Ishikawa (cell line): Measurements from ENCODE around the gene PROX2.
A peak's percentile ranks its signal among the peaks of the same experiment; 100 is the strongest.

Experiments
- CEBPB ChIP-seq: IDR thresholded peaks from 2 replicates; pipeline ENCODE4 v1.6.1; 2012
- CREB1 ChIP-seq: IDR thresholded peaks from 2 replicates; pipeline ENCODE4 v1.6.1; 2012; ENCODE audit warnings: low read depth
- EGR1 ChIP-seq: IDR thresholded peaks from 2 replicates; pipeline ENCODE4 v1.6.1; 2012
- EP300 ChIP-seq: IDR thresholded peaks from 2 replicates; pipeline ENCODE4 v1.6.1; 2012; ENCODE audit warnings: borderline replicate concordance
- FOXM1 ChIP-seq: IDR thresholded peaks from 2 replicates; pipeline ENCODE4 v1.6.1; 2012; ENCODE audit warnings: low read depth, borderline replicate concordance
- NFIC ChIP-seq: IDR thresholded peaks from 2 replicates; pipeline ENCODE4 v1.6.1; 2012
- RAD21 ChIP-seq: IDR thresholded peaks from 2 replicates; pipeline ENCODE4 v1.6.1; 2012; ENCODE audit warnings: low read depth
- TAF1 ChIP-seq: IDR thresholded peaks from 2 replicates; pipeline ENCODE4 v1.6.1; 2012; ENCODE audit warnings: low read depth, mild to moderate bottlenecking
- TCF12 ChIP-seq: IDR thresholded peaks from 2 replicates; pipeline ENCODE4 v1.6.1; 2012; ENCODE audit warnings: low read depth
- TEAD4 ChIP-seq: IDR thresholded peaks from 2 replicates; pipeline ENCODE4 v1.6.1; 2012
- YY1 ChIP-seq: IDR thresholded peaks from 2 replicates; pipeline ENCODE4 v1.6.1; 2012; ENCODE audit warnings: low read depth
- ZBTB7A ChIP-seq: IDR thresholded peaks from 2 replicates; pipeline ENCODE4 v1.6.1; 2012; ENCODE audit warnings: low read depth
- TF ChIP-seq, protein P1 (sequence below): IDR thresholded peaks from 2 replicates; pipeline ENCODE4 v1.6.1; 2012; ENCODE audit warnings: low read depth, mild to moderate bottlenecking
- TF ChIP-seq, protein P2 (sequence below): IDR thresholded peaks from 2 replicates; pipeline ENCODE4 v1.6.1; 2012
- TF ChIP-seq, protein P3 (sequence below): IDR thresholded peaks from 2 replicates; pipeline ENCODE4 v1.6.1; 2012

PROX2 gene

DNA sequence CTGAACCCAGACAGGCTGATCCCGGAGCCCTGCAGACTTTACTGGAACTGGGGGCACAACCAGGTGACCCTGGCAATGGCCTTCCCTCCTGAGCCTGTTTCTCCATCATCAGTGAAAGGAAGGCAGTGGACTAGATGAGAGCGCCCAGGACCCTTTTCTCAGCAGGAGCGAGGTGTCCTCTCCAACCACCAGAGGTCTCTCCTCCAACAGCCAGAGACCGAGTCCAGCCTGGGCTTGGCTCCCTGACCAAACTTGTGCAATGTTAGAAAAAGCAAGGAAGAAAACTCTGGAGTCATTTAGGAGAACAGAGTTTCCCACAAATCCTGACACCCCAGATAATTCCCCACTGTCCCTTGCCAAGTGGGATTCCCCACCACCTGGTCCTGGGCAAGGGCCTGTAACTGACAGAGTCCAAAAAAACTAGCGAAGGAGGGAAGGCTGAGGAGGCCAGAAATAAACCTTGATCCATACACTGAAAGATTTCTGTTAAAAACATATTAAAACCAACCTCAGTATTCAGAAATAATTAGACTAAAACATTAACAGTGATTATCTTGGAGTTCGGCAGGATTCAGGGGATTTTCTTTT is 38.1 kb upstream of the PROX2 start:
- no peak for TF ChIP-seq TCF12
- TF ChIP-seq RAD21, result peak; percentile 76

DNA sequence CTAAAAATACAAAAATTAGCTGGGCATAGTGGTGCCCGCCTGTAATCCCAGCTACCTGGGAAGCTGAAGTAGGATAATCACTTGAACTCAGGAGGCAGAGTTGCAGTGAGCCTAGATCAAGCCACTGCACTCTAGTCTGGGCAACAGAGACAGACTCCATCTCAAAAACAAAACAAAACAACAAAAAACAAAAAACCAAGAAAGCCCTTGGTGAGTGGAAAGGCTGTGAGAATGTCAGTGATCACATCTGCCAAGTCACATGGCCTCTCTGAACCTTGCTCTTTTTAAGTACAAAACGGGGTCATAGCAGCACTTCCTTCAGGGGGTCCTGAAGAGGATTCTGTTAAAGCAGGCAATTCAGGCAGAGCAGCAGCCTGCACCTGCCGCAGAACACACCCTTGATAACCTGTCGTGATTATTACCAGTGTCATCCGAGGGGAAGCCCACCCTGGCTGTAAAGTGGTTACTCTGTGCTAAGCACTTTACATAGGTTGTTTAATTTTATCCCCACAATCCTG is 37.5 kb upstream of the PROX2 start:
- TF ChIP-seq TEAD4, result no peak
- TF ChIP-seq NFIC, result no peak

DNA sequence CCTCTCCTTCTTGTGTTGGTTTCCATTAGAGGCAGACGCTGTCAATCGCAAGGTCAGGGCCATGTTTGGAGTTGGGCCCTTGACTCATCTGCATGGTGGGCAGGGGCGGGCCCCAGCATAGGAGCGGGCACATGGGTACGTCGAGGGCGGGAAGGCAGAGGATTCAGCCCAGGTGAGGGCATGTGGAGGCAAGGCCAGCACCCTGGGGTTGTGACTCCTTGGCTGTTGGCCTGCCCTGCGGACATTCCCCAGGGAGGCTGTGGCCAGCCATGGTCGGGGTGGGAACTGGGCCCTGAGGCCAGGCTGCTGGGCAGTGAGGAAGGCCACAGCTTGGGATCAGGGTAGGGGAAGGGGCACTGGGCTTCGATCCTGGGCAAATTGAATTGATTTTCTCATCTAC is 36.9 kb upstream of the PROX2 start:
- no peak for TF ChIP-seq FOXM1
- no peak for TF ChIP-seq TEAD4
- TF ChIP-seq ZBTB7A, result no peak

DNA sequence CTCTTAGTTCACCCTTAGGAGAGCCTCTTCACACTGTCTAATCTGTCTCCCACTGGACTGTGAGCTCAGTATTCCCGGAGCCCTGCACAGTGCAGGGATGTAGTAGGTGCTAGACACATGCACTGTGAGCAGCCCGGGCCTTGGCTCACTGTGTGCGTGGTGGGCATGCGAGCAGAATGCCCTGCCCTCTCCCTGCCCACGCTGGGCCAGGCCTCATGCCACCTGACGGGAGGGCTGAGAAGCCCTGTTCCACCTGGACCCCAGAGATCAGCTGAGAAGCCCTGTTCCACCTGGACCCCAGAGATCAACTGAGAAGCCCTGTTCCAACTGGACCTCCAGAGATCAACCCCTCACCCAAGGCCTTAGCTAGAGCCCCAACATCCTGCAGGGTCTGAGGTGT is 36.2 kb upstream of the PROX2 start:
- TF ChIP-seq EGR1, result no peak
- no peak for TF ChIP-seq TAF1
- TF ChIP-seq, protein P1, sequence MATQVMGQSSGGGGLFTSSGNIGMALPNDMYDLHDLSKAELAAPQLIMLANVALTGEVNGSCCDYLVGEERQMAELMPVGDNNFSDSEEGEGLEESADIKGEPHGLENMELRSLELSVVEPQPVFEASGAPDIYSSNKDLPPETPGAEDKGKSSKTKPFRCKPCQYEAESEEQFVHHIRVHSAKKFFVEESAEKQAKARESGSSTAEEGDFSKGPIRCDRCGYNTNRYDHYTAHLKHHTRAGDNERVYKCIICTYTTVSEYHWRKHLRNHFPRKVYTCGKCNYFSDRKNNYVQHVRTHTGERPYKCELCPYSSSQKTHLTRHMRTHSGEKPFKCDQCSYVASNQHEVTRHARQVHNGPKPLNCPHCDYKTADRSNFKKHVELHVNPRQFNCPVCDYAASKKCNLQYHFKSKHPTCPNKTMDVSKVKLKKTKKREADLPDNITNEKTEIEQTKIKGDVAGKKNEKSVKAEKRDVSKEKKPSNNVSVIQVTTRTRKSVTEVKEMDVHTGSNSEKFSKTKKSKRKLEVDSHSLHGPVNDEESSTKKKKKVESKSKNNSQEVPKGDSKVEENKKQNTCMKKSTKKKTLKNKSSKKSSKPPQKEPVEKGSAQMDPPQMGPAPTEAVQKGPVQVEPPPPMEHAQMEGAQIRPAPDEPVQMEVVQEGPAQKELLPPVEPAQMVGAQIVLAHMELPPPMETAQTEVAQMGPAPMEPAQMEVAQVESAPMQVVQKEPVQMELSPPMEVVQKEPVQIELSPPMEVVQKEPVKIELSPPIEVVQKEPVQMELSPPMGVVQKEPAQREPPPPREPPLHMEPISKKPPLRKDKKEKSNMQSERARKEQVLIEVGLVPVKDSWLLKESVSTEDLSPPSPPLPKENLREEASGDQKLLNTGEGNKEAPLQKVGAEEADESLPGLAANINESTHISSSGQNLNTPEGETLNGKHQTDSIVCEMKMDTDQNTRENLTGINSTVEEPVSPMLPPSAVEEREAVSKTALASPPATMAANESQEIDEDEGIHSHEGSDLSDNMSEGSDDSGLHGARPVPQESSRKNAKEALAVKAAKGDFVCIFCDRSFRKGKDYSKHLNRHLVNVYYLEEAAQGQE, result no peak
- TF ChIP-seq TEAD4, result no peak
- TF ChIP-seq YY1, result no peak
- no peak for TF ChIP-seq EP300
- no peak for TF ChIP-seq TCF12
- TF ChIP-seq ZBTB7A, result no peak

DNA sequence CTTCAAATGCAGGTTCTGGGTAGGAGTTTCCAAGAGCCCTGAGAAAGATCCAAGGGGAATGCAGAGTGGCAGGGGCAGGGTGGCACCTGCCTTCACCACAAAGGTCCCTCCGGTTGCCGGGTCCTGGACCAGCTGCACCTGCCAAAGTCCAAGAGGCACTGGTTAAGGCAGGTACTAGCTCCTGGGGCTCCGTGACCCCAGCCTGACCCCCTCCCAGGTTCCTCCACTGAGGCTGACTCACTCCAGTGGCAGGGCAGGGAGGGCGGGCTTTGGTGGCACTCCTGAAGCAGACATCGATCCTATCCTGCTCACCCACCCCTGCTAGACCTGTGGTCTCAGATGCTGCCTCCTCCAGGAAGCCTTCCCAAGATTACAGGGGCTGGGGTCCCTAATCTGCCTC is 35.8 kb upstream of the PROX2 start:
- TF ChIP-seq TEAD4, result no peak
- no peak for TF ChIP-seq FOXM1
- no peak for TF ChIP-seq RAD21

DNA sequence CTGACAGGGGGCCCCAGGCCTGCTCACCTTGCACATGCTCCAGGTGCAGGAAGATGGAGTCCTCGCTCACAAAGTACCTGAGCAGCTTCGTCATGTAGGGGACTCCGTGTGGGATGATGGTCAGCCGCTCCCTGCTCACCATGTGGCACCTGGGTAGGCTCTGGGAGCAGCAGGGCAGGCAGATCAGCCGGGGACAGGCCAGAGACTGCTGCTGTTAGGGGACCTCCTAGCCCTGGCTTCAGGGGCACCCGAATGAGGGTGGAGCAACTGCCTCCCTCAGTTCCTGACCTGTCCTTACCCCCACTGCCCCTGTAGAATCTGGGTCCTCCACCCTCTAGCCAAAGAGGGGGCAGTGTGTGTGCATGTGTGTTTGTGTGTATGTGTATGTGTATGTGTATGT is 35.3 kb upstream of the PROX2 start:
- TF ChIP-seq EP300, result no peak
- TF ChIP-seq TCF12, result no peak
- no peak for TF ChIP-seq TAF1
- TF ChIP-seq ZBTB7A, result no peak

DNA sequence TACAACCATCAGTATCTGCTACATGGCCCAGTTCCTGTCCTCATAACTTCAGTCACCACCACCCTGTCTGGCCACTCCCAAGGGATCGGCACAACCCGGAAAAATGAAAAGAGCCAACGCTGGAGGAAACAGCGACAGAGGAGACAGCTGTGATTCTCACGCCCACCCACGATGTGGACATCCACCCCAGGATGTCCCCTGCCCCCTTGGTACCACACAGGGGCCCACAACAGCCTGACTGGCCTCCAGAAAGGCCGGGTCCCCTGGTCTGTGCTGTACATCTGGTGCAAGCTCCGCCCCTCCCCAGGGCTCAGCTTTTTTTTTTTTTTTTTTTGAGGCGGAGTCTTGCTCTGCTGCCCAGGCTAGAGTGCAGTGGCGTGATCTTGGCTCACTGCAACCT is 34.6 kb upstream of the PROX2 start:
- TF ChIP-seq CREB1, result no peak
- TF ChIP-seq TAF1, result no peak
- no peak for TF ChIP-seq RAD21
- no peak for TF ChIP-seq YY1
- TF ChIP-seq EGR1, result no peak
- no peak for TF ChIP-seq CEBPB
- TF ChIP-seq EP300, result no peak

DNA sequence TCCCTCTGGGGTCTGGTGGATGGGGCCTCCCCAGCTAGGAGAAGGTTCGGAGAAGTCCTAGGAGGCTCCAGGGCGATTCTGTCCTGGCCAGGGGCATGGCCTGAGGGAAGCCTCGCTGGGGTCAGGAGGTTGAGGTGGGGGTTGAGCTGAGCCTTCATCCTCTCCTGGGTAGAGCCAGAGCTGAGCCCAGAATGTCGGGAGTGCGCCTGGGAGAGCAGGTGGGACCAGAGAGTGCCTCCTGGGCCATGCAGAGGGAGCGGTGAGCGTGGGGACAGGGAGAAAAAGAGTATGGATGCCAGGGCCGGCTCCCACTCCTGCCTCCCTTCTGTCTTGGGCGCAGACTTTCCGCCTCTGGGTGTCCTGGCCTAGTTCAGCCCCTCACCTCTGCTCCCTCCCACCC is 34.0 kb upstream of the PROX2 start:
- no peak for TF ChIP-seq EGR1
- TF ChIP-seq, protein P1, result no peak
- no peak for TF ChIP-seq YY1
- TF ChIP-seq RAD21, result no peak
- no peak for TF ChIP-seq ZBTB7A
- TF ChIP-seq CREB1, result no peak
- no peak for TF ChIP-seq TCF12
- TF ChIP-seq TAF1, result no peak
- no peak for TF ChIP-seq NFIC
- TF ChIP-seq TEAD4, result no peak
- TF ChIP-seq, protein P2, sequence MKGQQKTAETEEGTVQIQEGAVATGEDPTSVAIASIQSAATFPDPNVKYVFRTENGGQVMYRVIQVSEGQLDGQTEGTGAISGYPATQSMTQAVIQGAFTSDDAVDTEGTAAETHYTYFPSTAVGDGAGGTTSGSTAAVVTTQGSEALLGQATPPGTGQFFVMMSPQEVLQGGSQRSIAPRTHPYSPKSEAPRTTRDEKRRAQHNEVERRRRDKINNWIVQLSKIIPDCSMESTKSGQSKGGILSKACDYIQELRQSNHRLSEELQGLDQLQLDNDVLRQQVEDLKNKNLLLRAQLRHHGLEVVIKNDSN, result no peak
- TF ChIP-seq, protein P3, sequence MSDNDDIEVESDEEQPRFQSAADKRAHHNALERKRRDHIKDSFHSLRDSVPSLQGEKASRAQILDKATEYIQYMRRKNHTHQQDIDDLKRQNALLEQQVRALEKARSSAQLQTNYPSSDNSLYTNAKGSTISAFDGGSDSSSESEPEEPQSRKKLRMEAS, result no peak
- TF ChIP-seq EP300, result no peak
- no peak for TF ChIP-seq FOXM1
- no peak for TF ChIP-seq CEBPB
